Esophagus (tissue), 2 donors: ENCODE data around the gene RNF11. TPM values are rescaled to one million over a fixed set of nuclear protein-coding genes. Genes with fewer than 3 reads are reported as not detected.

Experiments
- H3K27ac ChIP-seq, 2 donors: one replicate each; pipeline ENCODE4 v1.5.1; 2013; ENCODE audit warnings: low read depth in 2 of 2, mild to moderate bottlenecking in 2 of 2, inconsistent platforms in 1 of 2, low read length in 1 of 2, moderate library complexity in 1 of 2
- H3K27me3 ChIP-seq, 2 donors: one replicate each; pipeline ENCODE4 v1.6.1; 2013; ENCODE audit warnings: low read length in 2 of 2, control low read depth in 1 of 2, mild to moderate bottlenecking in 1 of 2; ENCODE audit not compliant: insufficient read depth in 2 of 2, control insufficient read depth in 1 of 2
- H3K36me3 ChIP-seq, 2 donors: one replicate each; pipeline ENCODE4 v1.6.1; 2013; ENCODE audit warnings: low read length in 1 of 2; ENCODE audit not compliant: control insufficient read depth in 2 of 2, insufficient read depth in 2 of 2
- H3K4me1 ChIP-seq, 2 donors: one replicate each; pipeline ENCODE4 v1.6.1; 2013; ENCODE audit warnings: low read length in 1 of 2; ENCODE audit not compliant: control insufficient read depth in 2 of 2, insufficient read depth in 2 of 2
- H3K4me3 ChIP-seq, 2 donors: one replicate each; pipeline ENCODE4 v1.5.1; 2013; ENCODE audit warnings: low read length in 2 of 2, mild to moderate bottlenecking in 2 of 2, low read depth in 1 of 2, moderate library complexity in 1 of 2
- H3K9me3 ChIP-seq, 2 donors: one replicate each; pipeline ENCODE4 v1.6.1; 2013; ENCODE audit warnings: mild to moderate bottlenecking in 2 of 2, low read depth in 1 of 2, low read length in 1 of 2, moderate library complexity in 1 of 2; ENCODE audit not compliant: control insufficient read depth in 2 of 2, insufficient read depth in 1 of 2
- WGBS, 2 donors: extraction: QIAGEN DNeasy Blood & Tissue Kit; methylation state at CpG; one replicate each; pipeline ENCODE4 v1.1.7; 2013; 5-methylcytosine and 5-hydroxymethylcytosine counted together
- polyA plus RNA-seq, 2 donors: library from polyadenylated mRNA; stranded (reverse); fragments of 200-250 nt; gene quantifications; one replicate each; pipeline ENCODE4 v1.2.3, GENCODE V29; 2013
- donor health status: healthy with polysubstance abuse.
- donor health status: Bipolar disorder and iron deficiency.

The RNF11 gene
- polyA plus RNA-seq, 2 donors = 66.7 to 80.9 TPM

GRCh38 chr1:51272916-51273315 lies 36.8 kb downstream of the RNF11 start:
- H3K9me3 ChIP-seq = no peaks in the 10 kb centered on the region
- no peaks in the 10 kb centered on the region for H3K27me3 ChIP-seq
- no peak overlapping the region for H3K27ac ChIP-seq
- peaks cover 0 to 3% of the 10 kb centered on the region in 2 donors for H3K36me3 ChIP-seq
- no peak overlapping the region for H3K4me3 ChIP-seq
- no peaks in the 10 kb centered on the region for H3K4me1 ChIP-seq

- Histone ChIP-seq H3K27me3 (no peaks in the 10 kb centered on the region), H3K27ac (no peak overlapping the region), H3K9me3 (no peaks in the 10 kb centered on the region), H3K36me3 (peaks cover 0 to 5% of the 10 kb centered on the region in 2 donors), H3K4me3 (no peak overlapping the region), H3K4me1 (no peaks in the 10 kb centered on the region)
- WGBS, 2 donors = 96 to 99% methylated on average over 6 of the region's 6 CpGs
These were observed 38.6 kb downstream of the RNF11 start for GRCh38 chr1:51274676-51275075.

- Histone ChIP-seq H3K9me3 (no peaks in the 10 kb centered on the region), H3K27ac (no peak overlapping the region), H3K27me3 (no peaks in the 10 kb centered on the region), H3K36me3 (peaks cover 0 to 2% of the 10 kb centered on the region in 2 donors), H3K4me3 (no peak overlapping the region), H3K4me1 (peaks cover 0 to 3% of the 10 kb centered on the region in 2 donors)
- WGBS, 2 donors = 75 to 84% methylated on average over 7 of the region's 7 CpGs
These were observed 40.2 kb downstream of the RNF11 start for GRCh38 chr1:51276286-51276685.

GRCh38 chr1:51280321-51280978 lies 44.4 kb downstream of the RNF11 start:
- no peaks in the 10 kb centered on the region for H3K27me3 ChIP-seq
- H3K4me3 ChIP-seq = no peak overlapping the region
- peaks cover 0 to 2% of the 10 kb centered on the region in 2 donors for H3K36me3 ChIP-seq
- H3K9me3 ChIP-seq = no peaks in the 10 kb centered on the region
- 53 to 57% methylated on average over 4 of the region's 4 CpGs for WGBS, 2 donors
- peaks cover 0 to 3% of the 10 kb centered on the region in 2 donors for H3K4me1 ChIP-seq
- no peak overlapping the region for H3K27ac ChIP-seq

- H3K27ac ChIP-seq = no peak overlapping the region
- no peak overlapping the region for H3K4me3 ChIP-seq
- no peaks in the 10 kb centered on the region for H3K9me3 ChIP-seq
- H3K4me1 ChIP-seq = peaks cover 0 to 3% of the 10 kb centered on the region in 2 donors
- peaks cover 0 to 2% of the 10 kb centered on the region in 2 donors for H3K36me3 ChIP-seq
- H3K27me3 ChIP-seq = no peaks in the 10 kb centered on the region
- 76 to 84% methylated on average over 5 of the region's 5 CpGs for WGBS, 2 donors
These were observed 45.7 kb downstream of the RNF11 start for GRCh38 chr1:51281807-51282206.

GRCh38 chr1:51282605-51283004 lies 46.5 kb downstream of the RNF11 start:
- WGBS, 2 donors = 85 to 93% methylated on average over 5 of the region's 5 CpGs
- Histone ChIP-seq H3K27me3 (no peaks in the 10 kb centered on the region), H3K36me3 (peaks cover 0 to 2% of the 10 kb centered on the region in 2 donors), H3K4me3 (no peak overlapping the region), H3K27ac (no peak overlapping the region), H3K4me1 (peaks cover 0 to 3% of the 10 kb centered on the region in 2 donors), H3K9me3 (no peaks in the 10 kb centered on the region)

- WGBS, 2 donors = 73 to 91% methylated on average over 5 of the region's 5 CpGs
- H3K27me3 ChIP-seq = no peaks in the 10 kb centered on the region
These were observed 47.9 kb downstream of the RNF11 start for GRCh38 chr1:51283979-51284378.

GRCh38 chr1:51284487-51284954 lies 48.4 kb downstream of the RNF11 start:
- no peaks in the 10 kb centered on the region for H3K36me3 ChIP-seq
- no peaks in the 10 kb centered on the region for H3K27me3 ChIP-seq
- H3K4me1 ChIP-seq = peaks cover 0 to 3% of the 10 kb centered on the region in 2 donors
- H3K27ac ChIP-seq = no peak overlapping the region
- no peak overlapping the region for H3K4me3 ChIP-seq
- H3K9me3 ChIP-seq = no peaks in the 10 kb centered on the region

More at GRCh38 chr1:51283979-51284378, 47.9 kb downstream of the RNF11 start:
- Histone ChIP-seq H3K9me3 (no peaks in the 10 kb centered on the region), H3K4me3 (no peak overlapping the region), H3K27ac (no peak overlapping the region), H3K36me3 (no peaks in the 10 kb centered on the region), H3K4me1 (peaks cover 0 to 3% of the 10 kb centered on the region in 2 donors)

GRCh38 chr1:51285055-51285454 lies 49.0 kb downstream of the RNF11 start:
- H3K9me3 ChIP-seq = no peaks in the 10 kb centered on the region

GRCh38 chr1:51287966-51288365 lies 51.9 kb downstream of the RNF11 start:
- H3K36me3 ChIP-seq = peaks cover 0 to 4% of the 10 kb centered on the region in 2 donors
- WGBS, 2 donors = 92% methylated on average over 8 of the region's 8 CpGs
- no peak overlapping the region for H3K27ac ChIP-seq
- no peak overlapping the region for H3K4me3 ChIP-seq
- H3K27me3 ChIP-seq = no peaks in the 10 kb centered on the region
- H3K9me3 ChIP-seq = no peaks in the 10 kb centered on the region
- H3K4me1 ChIP-seq = peaks cover 0 to 2% of the 10 kb centered on the region in 2 donors

More at GRCh38 chr1:51285055-51285454, 49.0 kb downstream of the RNF11 start:
- WGBS, 2 donors = 78 to 82% methylated on average over 1 of the region's 1 CpG
- no peaks in the 10 kb centered on the region for H3K27me3 ChIP-seq
- no peak overlapping the region for H3K4me3 ChIP-seq
- peaks cover 0 to 3% of the 10 kb centered on the region in 2 donors for H3K4me1 ChIP-seq
- H3K27ac ChIP-seq = no peak overlapping the region
- H3K36me3 ChIP-seq = no peaks in the 10 kb centered on the region
